ENCODE data around the gene CEP128. TPM values are rescaled to one million over a fixed set of nuclear protein-coding genes. Genes with fewer than 3 reads are reported as not detected.

CEP128 gene
- total RNA-seq, 1 donor from 2014 or later = 3.3 TPM

DNA sequence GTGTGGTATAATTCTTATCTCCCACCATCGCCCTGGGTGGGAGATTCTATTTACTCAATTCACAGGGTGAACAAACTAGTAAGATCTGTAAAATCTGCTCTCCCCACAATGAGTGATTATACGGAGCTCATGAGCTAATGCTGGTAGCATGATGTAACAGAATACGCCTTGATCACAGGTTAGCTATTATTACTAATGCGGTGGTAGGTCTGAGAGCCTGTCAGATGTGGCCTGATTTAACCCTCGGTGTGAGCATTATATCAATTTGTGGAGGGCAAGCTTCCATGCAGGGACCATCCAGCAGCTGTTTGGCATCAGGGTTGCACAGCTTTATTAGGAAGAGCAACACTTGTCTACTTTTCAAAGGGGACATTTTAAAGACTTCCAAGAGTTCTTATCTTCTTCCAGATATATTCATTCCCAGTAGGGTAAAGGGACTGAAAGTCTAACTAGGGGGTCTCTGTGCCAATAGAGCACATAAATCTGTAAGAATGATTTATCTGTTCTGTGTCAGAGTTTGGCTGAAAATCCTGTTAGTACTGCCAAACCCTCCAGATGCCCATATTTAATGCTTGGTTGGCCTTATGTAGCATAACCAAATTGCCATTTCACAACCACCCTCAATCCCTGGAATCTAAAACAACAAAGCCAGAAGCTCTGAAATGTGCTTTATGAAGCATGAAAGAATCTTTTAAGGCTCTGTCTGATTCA, 32.5 kb upstream of the CEP128 start:
- intact Hi-C loops (cut with DNase I) = no loop called here
- TF ChIP-seq, protein P1, sequence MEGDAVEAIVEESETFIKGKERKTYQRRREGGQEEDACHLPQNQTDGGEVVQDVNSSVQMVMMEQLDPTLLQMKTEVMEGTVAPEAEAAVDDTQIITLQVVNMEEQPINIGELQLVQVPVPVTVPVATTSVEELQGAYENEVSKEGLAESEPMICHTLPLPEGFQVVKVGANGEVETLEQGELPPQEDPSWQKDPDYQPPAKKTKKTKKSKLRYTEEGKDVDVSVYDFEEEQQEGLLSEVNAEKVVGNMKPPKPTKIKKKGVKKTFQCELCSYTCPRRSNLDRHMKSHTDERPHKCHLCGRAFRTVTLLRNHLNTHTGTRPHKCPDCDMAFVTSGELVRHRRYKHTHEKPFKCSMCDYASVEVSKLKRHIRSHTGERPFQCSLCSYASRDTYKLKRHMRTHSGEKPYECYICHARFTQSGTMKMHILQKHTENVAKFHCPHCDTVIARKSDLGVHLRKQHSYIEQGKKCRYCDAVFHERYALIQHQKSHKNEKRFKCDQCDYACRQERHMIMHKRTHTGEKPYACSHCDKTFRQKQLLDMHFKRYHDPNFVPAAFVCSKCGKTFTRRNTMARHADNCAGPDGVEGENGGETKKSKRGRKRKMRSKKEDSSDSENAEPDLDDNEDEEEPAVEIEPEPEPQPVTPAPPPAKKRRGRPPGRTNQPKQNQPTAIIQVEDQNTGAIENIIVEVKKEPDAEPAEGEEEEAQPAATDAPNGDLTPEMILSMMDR (IDR thresholded peaks at IDR 0.05) = no peak
- peaks cover 0 to 5% of the 10 kb centered on the region in 2 donors for H3K4me1 ChIP-seq
- no peaks in the 10 kb centered on the region for H3K36me3 ChIP-seq
- no peak overlapping the region for H3K4me3 ChIP-seq
- H3K27me3 ChIP-seq = no peaks in the 10 kb centered on the region
- DNase-seq (ENCODE audit: low spot score in 2 of 2) = no peak
- H3K27ac ChIP-seq = no peak overlapping the region
- H3K9me3 ChIP-seq = no peaks in the 10 kb centered on the region

DNA sequence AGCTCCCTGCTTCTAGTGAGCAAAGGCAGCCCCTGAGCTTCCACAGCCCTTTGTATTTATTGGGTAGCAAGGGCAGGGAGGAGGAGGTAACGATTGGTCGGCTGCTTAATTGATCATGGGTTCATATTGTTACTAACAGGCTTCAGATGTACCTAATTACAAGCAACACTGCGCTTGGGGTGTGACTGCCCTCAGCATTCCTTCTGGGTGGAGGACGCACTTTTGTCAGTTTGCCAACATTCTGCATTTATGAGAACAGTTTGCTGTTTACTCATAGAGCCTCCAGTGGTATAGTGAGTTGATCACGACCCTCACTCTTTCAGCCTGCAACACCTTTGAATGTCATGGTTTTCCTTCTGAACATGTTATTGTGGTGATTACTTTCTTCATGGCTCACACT, 23.5 kb upstream of the CEP128 start:
- Histone ChIP-seq H3K4me1 (no peaks in the 10 kb centered on the region), H3K27ac (no peak overlapping the region), H3K27me3 (no peaks in the 10 kb centered on the region), H3K9me3 (no peaks in the 10 kb centered on the region), H3K36me3 (no peaks in the 10 kb centered on the region), H3K4me3 (no peak overlapping the region)
- TF ChIP-seq, protein P1 (IDR thresholded peaks at IDR 0.05) = no peak
- DNase-seq (ENCODE audit: low spot score in 2 of 2) = no peak
- intact Hi-C loops (cut with DNase I) = no loop called here

DNA sequence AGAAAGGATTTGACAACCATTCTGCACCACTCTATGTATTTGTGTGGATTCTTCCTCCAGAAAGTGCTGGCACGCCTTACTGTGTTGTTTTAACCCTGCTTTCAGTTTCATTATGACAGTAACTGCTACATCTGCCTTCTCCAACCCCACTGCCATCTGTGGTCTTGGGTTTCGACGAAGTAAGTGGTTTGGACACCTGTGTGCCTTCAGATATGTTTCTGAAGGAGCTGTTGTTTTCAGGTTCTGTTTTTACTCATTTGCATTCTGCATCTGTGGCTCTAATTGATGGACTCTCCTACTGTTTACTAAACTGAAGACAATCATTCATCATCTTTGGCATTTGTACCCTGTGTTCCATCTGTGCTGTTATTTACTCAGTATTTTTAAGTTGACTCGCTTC, 18.0 kb upstream of the CEP128 start:
- Histone ChIP-seq H3K4me3 (no peak overlapping the region), H3K27me3 (no peaks in the 10 kb centered on the region), H3K27ac (no peak overlapping the region), H3K36me3 (no peaks in the 10 kb centered on the region), H3K4me1 (peaks cover 0 to 6% of the 10 kb centered on the region in 2 donors), H3K9me3 (no peaks in the 10 kb centered on the region)
- intact Hi-C loops (cut with DNase I) = no loop called here
- TF ChIP-seq, protein P1 (IDR thresholded peaks at IDR 0.05) = no peak
- DNase-seq (ENCODE audit: low spot score in 2 of 2) = no peak

DNA sequence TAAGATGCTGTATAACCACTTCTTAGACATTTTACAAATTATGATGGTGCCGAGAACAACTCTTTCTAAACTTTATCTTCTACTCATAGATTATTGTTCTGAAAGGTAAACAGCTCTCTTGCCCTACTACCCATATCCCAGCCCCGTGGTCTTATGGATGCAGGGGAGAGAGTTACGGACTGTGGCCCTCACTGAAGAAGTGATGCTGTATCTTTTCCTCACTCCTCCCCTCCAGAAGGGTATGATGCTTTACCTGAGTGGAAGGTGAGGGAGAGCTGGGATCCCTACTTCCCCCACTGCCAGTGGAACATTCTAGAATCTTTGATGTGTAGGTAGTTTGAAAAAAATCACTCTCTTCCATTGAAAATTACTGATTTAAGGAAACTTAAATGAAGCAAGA, 17.4 kb upstream of the CEP128 start:
- no peaks in the 10 kb centered on the region for H3K9me3 ChIP-seq
- TF ChIP-seq, protein P1 (IDR thresholded peaks at IDR 0.05) = no peak
- no peak for DNase-seq (ENCODE audit: low spot score in 2 of 2)
- H3K36me3 ChIP-seq = no peaks in the 10 kb centered on the region
- peaks cover 0 to 6% of the 10 kb centered on the region in 2 donors for H3K4me1 ChIP-seq
- intact Hi-C loops (cut with DNase I) = no loop called here
- H3K4me3 ChIP-seq = no peak overlapping the region
- no peak overlapping the region for H3K27ac ChIP-seq
- no peaks in the 10 kb centered on the region for H3K27me3 ChIP-seq

DNA sequence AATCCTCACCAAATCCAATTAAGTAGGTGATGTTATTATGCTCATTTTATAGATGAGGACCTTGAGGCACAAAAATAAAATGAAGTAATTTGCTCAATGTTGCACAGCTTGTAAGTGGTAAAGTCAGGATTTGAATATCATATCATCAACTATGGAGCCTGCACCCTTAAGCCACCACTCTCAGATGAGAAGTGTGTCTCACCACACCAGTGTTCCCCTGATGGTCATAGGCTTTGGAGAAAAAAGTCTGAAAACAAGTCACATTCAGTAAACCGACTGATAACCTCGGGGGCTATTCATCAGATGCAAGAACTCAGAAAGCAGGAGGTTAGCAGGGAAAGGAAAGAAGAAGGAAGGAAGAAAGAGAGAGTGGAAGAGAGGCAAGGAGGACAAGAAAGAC, 16.7 kb upstream of the CEP128 start:
- no peaks in the 10 kb centered on the region for H3K9me3 ChIP-seq
- no peaks in the 10 kb centered on the region for H3K27me3 ChIP-seq
- H3K4me1 ChIP-seq = peaks cover 0 to 6% of the 10 kb centered on the region in 2 donors
- no peak overlapping the region for H3K27ac ChIP-seq
- H3K36me3 ChIP-seq = no peaks in the 10 kb centered on the region
- intact Hi-C loops (cut with DNase I) = no loop called here
- no peak for DNase-seq (ENCODE audit: low spot score in 2 of 2)
- H3K4me3 ChIP-seq = no peak overlapping the region
- TF ChIP-seq, protein P1 (IDR thresholded peaks at IDR 0.05) = no peak

Data from ascending aorta (tissue), 2 donors.